ENCODE results near the gene OR51S1. TPM values are rescaled to one million over a fixed set of nuclear protein-coding genes. Genes with fewer than 3 reads are reported as not detected.

The OR51S1 gene
- total and polyA plus RNA-seq, 10 of the 15 experiments (the other 5 are each of a cell fraction or from before 2014, with no cell fraction given), result not detected

DNA sequence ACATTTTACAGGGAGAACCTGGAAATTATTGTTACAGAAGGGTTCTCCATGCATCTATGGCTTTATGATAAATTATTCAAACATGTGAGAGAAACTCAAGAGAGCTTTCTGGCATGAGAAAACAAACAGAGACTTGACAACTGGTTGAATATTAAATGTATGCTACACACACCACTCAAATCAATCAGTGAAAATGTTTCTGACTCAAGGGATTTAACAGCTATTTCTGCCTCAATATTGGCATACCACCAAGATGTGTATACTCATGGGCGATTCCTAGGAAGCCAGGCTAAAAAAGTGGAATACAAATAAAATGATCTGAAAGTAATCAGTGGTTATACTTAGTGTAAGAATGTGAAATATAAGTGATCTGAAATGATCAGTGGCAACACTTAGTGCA is 16.8 kb upstream of the OR51S1 start:
- Histone ChIP-seq H3K9ac (ENCODE audit: control insufficient read depth, insufficient read depth, low read length) (no peak overlapping the region), H2AFZ (ENCODE audit: control insufficient read depth, low read depth, low read length) (no peak overlapping the region), H4K20me1 (ENCODE audit: control insufficient read depth, insufficient read depth) (no peaks in the 10 kb centered on the region), H3K4me1 (ENCODE audit: control insufficient read depth, insufficient read depth, low read length) (no peaks in the 10 kb centered on the region), H3K9me3 (replicated peaks; ENCODE audit: control insufficient read depth, insufficient read depth, low read length) (no peaks in the 10 kb centered on the region; the same call in 2 of the 3 replicates), H3K4me3 (no peak overlapping the region), H3K36me3 (ENCODE audit: control insufficient read depth in 2 of 2, insufficient read depth in 2 of 2, low read length in 1 of 2) (no peaks in the 10 kb centered on the region), H3K4me2 (ENCODE audit: control insufficient read depth, insufficient read depth) (no peak overlapping the region), H3K27me3 (replicated peaks in 1 of 2; ENCODE audit: control insufficient read depth in 2 of 2, insufficient read depth in 2 of 2, low read length in 1 of 2) (no peaks in the 10 kb centered on the region), H3K79me2 (ENCODE audit: control insufficient read depth, insufficient read depth, low read length) (no peaks in the 10 kb centered on the region), H3K27ac (ENCODE audit: control insufficient read depth, insufficient read depth) (no peak overlapping the region)
- CTCF ChIA-PET, result no interaction called here
- intact Hi-C loops (cut with micrococcal nuclease; ENCODE audit: unreplicated experiment) (no loop called here), in situ Hi-C loops (cut with MboI) (no loop called here)
- TF ChIP-seq, protein P1, sequence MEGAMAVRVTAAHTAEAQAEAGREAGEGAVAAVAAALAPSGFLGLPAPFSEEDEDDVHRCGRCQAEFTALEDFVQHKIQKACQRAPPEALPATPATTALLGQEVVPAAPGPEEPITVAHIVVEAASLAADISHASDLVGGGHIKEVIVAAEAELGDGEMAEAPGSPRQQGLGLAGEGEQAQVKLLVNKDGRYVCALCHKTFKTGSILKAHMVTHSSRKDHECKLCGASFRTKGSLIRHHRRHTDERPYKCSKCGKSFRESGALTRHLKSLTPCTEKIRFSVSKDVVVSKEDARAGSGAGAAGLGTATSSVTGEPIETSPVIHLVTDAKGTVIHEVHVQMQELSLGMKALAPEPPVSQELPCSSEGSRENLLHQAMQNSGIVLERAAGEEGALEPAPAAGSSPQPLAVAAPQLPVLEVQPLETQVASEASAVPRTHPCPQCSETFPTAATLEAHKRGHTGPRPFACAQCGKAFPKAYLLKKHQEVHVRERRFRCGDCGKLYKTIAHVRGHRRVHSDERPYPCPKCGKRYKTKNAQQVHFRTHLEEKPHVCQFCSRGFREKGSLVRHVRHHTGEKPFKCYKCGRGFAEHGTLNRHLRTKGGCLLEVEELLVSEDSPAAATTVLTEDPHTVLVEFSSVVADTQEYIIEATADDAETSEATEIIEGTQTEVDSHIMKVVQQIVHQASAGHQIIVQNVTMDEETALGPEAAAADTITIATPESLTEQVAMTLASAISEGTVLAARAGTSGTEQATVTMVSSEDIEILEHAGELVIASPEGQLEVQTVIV (IDR thresholded peaks at IDR 0.05; ENCODE audit: borderline replicate concordance, partially characterized antibody), result no peak
- TF ChIP-seq CHD1 (IDR thresholded peaks at IDR 0.05; ENCODE audit: low read depth, low read length), result no peak
- TF ChIP-seq RUNX3 (IDR thresholded peaks at IDR 0.05; ENCODE audit: low read length), result no peak
- TF ChIP-seq BACH1 (IDR thresholded peaks at IDR 0.05; ENCODE audit: borderline replicate concordance), result no peak
- no peak for TF ChIP-seq EGR1 (IDR thresholded peaks at IDR 0.05; ENCODE audit: borderline replicate concordance in 1 of 2, low read depth in 2 of 2, low read length in 2 of 2)
- no peak for TF ChIP-seq ZNF274 (IDR thresholded peaks at IDR 0.05; ENCODE audit: insufficient read depth, insufficient read length)
- TF ChIP-seq, protein P2, sequence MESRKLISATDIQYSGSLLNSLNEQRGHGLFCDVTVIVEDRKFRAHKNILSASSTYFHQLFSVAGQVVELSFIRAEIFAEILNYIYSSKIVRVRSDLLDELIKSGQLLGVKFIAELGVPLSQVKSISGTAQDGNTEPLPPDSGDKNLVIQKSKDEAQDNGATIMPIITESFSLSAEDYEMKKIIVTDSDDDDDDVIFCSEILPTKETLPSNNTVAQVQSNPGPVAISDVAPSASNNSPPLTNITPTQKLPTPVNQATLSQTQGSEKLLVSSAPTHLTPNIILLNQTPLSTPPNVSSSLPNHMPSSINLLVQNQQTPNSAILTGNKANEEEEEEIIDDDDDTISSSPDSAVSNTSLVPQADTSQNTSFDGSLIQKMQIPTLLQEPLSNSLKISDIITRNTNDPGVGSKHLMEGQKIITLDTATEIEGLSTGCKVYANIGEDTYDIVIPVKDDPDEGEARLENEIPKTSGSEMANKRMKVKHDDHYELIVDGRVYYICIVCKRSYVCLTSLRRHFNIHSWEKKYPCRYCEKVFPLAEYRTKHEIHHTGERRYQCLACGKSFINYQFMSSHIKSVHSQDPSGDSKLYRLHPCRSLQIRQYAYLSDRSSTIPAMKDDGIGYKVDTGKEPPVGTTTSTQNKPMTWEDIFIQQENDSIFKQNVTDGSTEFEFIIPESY (IDR thresholded peaks at IDR 0.05), result no peak
- TF ChIP-seq TCF3 (IDR thresholded peaks at IDR 0.05; ENCODE audit: borderline replicate concordance, insufficient read depth, low read depth, low read length), result no peak
- no peak for TF ChIP-seq NFYA (IDR thresholded peaks at IDR 0.05; ENCODE audit: borderline replicate concordance, low read depth, low read length)
- no peak for TF ChIP-seq ZBED1 (IDR thresholded peaks at IDR 0.05; ENCODE audit: borderline replicate concordance)
- TF ChIP-seq, protein P3, sequence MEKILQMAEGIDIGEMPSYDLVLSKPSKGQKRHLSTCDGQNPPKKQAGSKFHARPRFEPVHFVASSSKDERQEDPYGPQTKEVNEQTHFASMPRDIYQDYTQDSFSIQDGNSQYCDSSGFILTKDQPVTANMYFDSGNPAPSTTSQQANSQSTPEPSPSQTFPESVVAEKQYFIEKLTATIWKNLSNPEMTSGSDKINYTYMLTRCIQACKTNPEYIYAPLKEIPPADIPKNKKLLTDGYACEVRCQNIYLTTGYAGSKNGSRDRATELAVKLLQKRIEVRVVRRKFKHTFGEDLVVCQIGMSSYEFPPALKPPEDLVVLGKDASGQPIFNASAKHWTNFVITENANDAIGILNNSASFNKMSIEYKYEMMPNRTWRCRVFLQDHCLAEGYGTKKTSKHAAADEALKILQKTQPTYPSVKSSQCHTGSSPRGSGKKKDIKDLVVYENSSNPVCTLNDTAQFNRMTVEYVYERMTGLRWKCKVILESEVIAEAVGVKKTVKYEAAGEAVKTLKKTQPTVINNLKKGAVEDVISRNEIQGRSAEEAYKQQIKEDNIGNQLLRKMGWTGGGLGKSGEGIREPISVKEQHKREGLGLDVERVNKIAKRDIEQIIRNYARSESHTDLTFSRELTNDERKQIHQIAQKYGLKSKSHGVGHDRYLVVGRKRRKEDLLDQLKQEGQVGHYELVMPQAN (conservative IDR thresholded peaks at IDR 0.05), result no peak
- no peak for TF ChIP-seq CREM (IDR thresholded peaks at IDR 0.05; ENCODE audit: low read depth)
- no peak for TF ChIP-seq CHD4 (IDR thresholded peaks at IDR 0.05)
- TF ChIP-seq KAT2A (conservative IDR thresholded peaks at IDR 0.05; ENCODE audit: control insufficient read depth, low read depth, low read length), result no peak
- no peak for TF ChIP-seq MXI1 (IDR thresholded peaks at IDR 0.05; ENCODE audit: low read depth, low read length)
- no peak for TF ChIP-seq ATF7 (IDR thresholded peaks at IDR 0.05; ENCODE audit: low read depth)
- no peak for TF ChIP-seq SP1 (IDR thresholded peaks at IDR 0.05; ENCODE audit: low read depth, low read length)
- no peak for TF ChIP-seq ZNF217 (IDR thresholded peaks at IDR 0.05)
- TF ChIP-seq IKZF2 (IDR thresholded peaks at IDR 0.05), result no peak
- TF ChIP-seq JUND (IDR thresholded peaks at IDR 0.05; ENCODE audit: low read depth, low read length), result no peak
- FAIRE-seq, result no peak
- ATAC-seq, result no peak
- DNase-seq (ENCODE audit: low read depth, low spot score), result no peak
- RAD21 ChIA-PET (ENCODE audit: unreplicated experiment), result no interaction called here
- no TSS peak for BruUV-seq (replicated peaks)
- SMC1A ChIA-PET (ENCODE audit: uncharacterized antibody, unreplicated experiment), result interaction anchor here (0.9 kb wide), 1 partner anchor 9 kb away, joined by 3 read pairs; no protein-coding TSS in a partner anchor
- 0% methylated on average over 1 of the region's 1 CpG for WGBS (ENCODE audit: insufficient coverage, insufficient replicate concordance, low lambda C conversion rate, missing lambda C conversion rate)
- POLR2A ChIA-PET, result no interaction called here
